ENCODE data around the gene APC2.

GRCh38 chr19:1495799-1496713, 46.1 kb downstream of the APC2 start:
- TF ChIP-seq CTCF (conservative IDR thresholded peaks at IDR 0.05; ENCODE audit: low read length) (no peak), EZH2phosphoT487 (IDR thresholded peaks at IDR 0.05; ENCODE audit: borderline replicate concordance, low read depth, low read length) (no peak)
